Smooth muscle cell (in vitro differentiated cells): ENCODE data around the gene CILP2. TPM values are rescaled to one million over a fixed set of nuclear protein-coding genes. Genes with fewer than 3 reads are reported as not detected.

Experiments used
- DNase-seq: peaks from one replicate; lab custom pipeline; 2025; ENCODE audit not compliant: unreplicated experiment; lab: John Stamatoyannopoulos, UW
- H2AFZ ChIP-seq: fragments of 200-600 bp; sonication (generic); 2 replicates; pipeline ENCODE4 v1.6.0; 2016; ENCODE audit warnings: antibody characterized with exemption, low read depth, mild to moderate bottlenecking
- H3F3A ChIP-seq: fragments of 200-600 bp; sonication (generic); 2 replicates; pipeline ENCODE4 v1.6.0; 2017; ENCODE audit warnings: antibody characterized with exemption, low read depth
- H3K27ac ChIP-seq: fragments of 200-600 bp; sonication (generic); 2 replicates; pipeline ENCODE4 v1.5.1; 2016; ENCODE audit warnings: low read depth, mild to moderate bottlenecking
- H3K27me3 ChIP-seq: fragments of 200-600 bp; sonication (generic); 2 replicates; pipeline ENCODE4 v1.6.1; 2016; ENCODE audit warnings: low read depth, mild to moderate bottlenecking
- H3K36me3 ChIP-seq: fragments of 200-600 bp; sonication (generic); 2 replicates; pipeline ENCODE4 v1.5.1; 2016; ENCODE audit warnings: low read depth
- H3K4me1 ChIP-seq: fragments of 200-600 bp; sonication (generic); 2 replicates; pipeline ENCODE4 v1.5.1; 2016; ENCODE audit warnings: low read depth
- H3K4me2 ChIP-seq: fragments of 200-600 bp; sonication (generic); 2 replicates; pipeline ENCODE4 v1.6.0; 2016; ENCODE audit warnings: mild to moderate bottlenecking
- H3K4me3 ChIP-seq: fragments of 200-600 bp; sonication (generic); 2 replicates; pipeline ENCODE4 v1.5.1; 2016; ENCODE audit warnings: mild to moderate bottlenecking
- H3K79me2 ChIP-seq: fragments of 200-600 bp; sonication (generic); 2 replicates; pipeline ENCODE4 v1.6.0; 2016; ENCODE audit warnings: low read depth, mild to moderate bottlenecking
- H3K9ac ChIP-seq: fragments of 200-600 bp; sonication (generic); 2 replicates; pipeline ENCODE4 v1.6.0; 2016; ENCODE audit warnings: low read depth
- H3K9me3 ChIP-seq: fragments of 200-600 bp; sonication (generic); replicated peaks from 2 replicates; pipeline ENCODE4 v1.5.1; 2016; ENCODE audit warnings: low read depth
- H4K20me1 ChIP-seq: fragments of 200-600 bp; sonication (generic); 2 replicates; pipeline ENCODE4 v1.6.0; 2016; ENCODE audit warnings: low read depth
- CTCF ChIP-seq: fragments of 200-600 bp; sonication (generic); IDR thresholded peaks from 2 replicates; pipeline ENCODE4 v1.5.1; 2017; ENCODE audit warnings: borderline replicate concordance, mild to moderate bottlenecking, antibody characterized with exemption; ENCODE audit not compliant: insufficient read depth, poor library complexity, severe bottlenecking
- WGBS: methylation state at CpG from one replicate; pipeline ENCODE4 v1.1.7; 2016; ENCODE audit warnings: low lambda C conversion rate; 5-methylcytosine and 5-hydroxymethylcytosine counted together
- polyA plus RNA-seq: library from polyadenylated mRNA; unstranded; fragments of >200 nt; fragmentation: Nextera tagmentation; extraction: Ambion mirVana; gene quantifications from 2 replicates; pipeline ENCODE4 v1.2.1, GENCODE V29; 2016
- total RNA-seq: library from RNA; depleted of rRNA; stranded (reverse); fragments of >200 nt; gene quantifications from 2 replicates; pipeline ENCODE4 v1.2.3, GENCODE V29; 2014

CILP2 gene
- total and polyA plus RNA-seq, 2 experiments from 2014 or later = 27.2 to 95.0 TPM

- no peak overlapping the region for H3K27ac ChIP-seq
- no peaks in the 10 kb centered on the region for H4K20me1 ChIP-seq
- no peak overlapping the region for H3K4me2 ChIP-seq
- H3K36me3 ChIP-seq = no peaks in the 10 kb centered on the region
- no peaks in the 10 kb centered on the region for H3K9me3 ChIP-seq
- H3F3A ChIP-seq = no peaks in the 10 kb centered on the region
- no peaks in the 10 kb centered on the region for H3K4me1 ChIP-seq
- H3K27me3 ChIP-seq = no peaks in the 10 kb centered on the region
- 95% methylated on average over 19 of the region's 19 CpGs for WGBS
- H2AFZ ChIP-seq = no peak overlapping the region
- TF ChIP-seq CTCF = no peak
- no peak overlapping the region for H3K9ac ChIP-seq
- DNase-seq = no peak
- H3K4me3 ChIP-seq = no peak overlapping the region
- no peaks in the 10 kb centered on the region for H3K79me2 ChIP-seq
These were observed 35.8 kb upstream of the CILP2 start for GRCh38 chr19:19502281-19502680.

- no peaks in the 10 kb centered on the region for H3K9me3 ChIP-seq
- no peak overlapping the region for H2AFZ ChIP-seq
- H3K27me3 ChIP-seq = no peaks in the 10 kb centered on the region
- no peak overlapping the region for H3K9ac ChIP-seq
- no peak overlapping the region for H3K4me2 ChIP-seq
- TF ChIP-seq CTCF = no peak
- no peak for DNase-seq
- no peaks in the 10 kb centered on the region for H3K79me2 ChIP-seq
- no peaks in the 10 kb centered on the region for H3K4me1 ChIP-seq
- H4K20me1 ChIP-seq = no peaks in the 10 kb centered on the region
- H3F3A ChIP-seq = no peaks in the 10 kb centered on the region
- no peak overlapping the region for H3K27ac ChIP-seq
- no peak overlapping the region for H3K4me3 ChIP-seq
- no peaks in the 10 kb centered on the region for H3K36me3 ChIP-seq
- 97% methylated on average over 18 of the region's 18 CpGs for WGBS
These were observed 35.1 kb upstream of the CILP2 start for GRCh38 chr19:19502808-19503602.

- no peaks in the 10 kb centered on the region for H3K4me1 ChIP-seq
- DNase-seq = no peak
- H3K4me3 ChIP-seq = no peak overlapping the region
- H2AFZ ChIP-seq = no peak overlapping the region
- H3K27ac ChIP-seq = no peak overlapping the region
- 96% methylated on average over 23 of the region's 23 CpGs for WGBS
- no peaks in the 10 kb centered on the region for H3K27me3 ChIP-seq
- H3K79me2 ChIP-seq = no peaks in the 10 kb centered on the region
- no peaks in the 10 kb centered on the region for H3K9me3 ChIP-seq
- H3F3A ChIP-seq = no peaks in the 10 kb centered on the region
- no peaks in the 10 kb centered on the region for H3K36me3 ChIP-seq
- H4K20me1 ChIP-seq = no peaks in the 10 kb centered on the region
- no peak for TF ChIP-seq CTCF
- H3K4me2 ChIP-seq = no peak overlapping the region
- H3K9ac ChIP-seq = no peak overlapping the region
These were observed 33.1 kb upstream of the CILP2 start for GRCh38 chr19:19504754-19505668.
